ENCODE data around the gene CYP51A1.
"Not testable (repeated sequence)": the region's sequence is repeated elsewhere in the genome, so short reads cannot be mapped to it uniquely, and the experiment has no call there.

DNA sequence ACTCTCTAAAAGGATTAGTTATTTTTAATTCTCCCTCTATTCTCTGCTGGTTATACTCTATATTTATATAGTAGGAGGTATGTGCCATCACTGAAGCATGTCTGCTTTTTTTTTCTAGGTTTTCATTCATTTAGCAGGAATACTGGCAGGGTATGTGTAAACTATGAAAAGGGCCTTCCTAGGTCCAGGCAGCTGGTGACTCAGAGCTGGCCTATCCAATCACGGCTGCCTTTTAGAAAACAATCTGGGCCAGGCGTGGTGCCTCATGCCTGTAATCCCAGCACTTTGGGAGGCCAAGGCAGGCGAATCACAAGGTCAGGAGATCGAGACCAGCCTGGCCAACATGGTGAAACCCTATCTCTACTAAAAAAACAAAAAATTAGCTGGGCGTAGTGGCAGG lies 31.4 kb downstream of the CYP51A1 start:
- TF ChIP-seq, protein P1, sequence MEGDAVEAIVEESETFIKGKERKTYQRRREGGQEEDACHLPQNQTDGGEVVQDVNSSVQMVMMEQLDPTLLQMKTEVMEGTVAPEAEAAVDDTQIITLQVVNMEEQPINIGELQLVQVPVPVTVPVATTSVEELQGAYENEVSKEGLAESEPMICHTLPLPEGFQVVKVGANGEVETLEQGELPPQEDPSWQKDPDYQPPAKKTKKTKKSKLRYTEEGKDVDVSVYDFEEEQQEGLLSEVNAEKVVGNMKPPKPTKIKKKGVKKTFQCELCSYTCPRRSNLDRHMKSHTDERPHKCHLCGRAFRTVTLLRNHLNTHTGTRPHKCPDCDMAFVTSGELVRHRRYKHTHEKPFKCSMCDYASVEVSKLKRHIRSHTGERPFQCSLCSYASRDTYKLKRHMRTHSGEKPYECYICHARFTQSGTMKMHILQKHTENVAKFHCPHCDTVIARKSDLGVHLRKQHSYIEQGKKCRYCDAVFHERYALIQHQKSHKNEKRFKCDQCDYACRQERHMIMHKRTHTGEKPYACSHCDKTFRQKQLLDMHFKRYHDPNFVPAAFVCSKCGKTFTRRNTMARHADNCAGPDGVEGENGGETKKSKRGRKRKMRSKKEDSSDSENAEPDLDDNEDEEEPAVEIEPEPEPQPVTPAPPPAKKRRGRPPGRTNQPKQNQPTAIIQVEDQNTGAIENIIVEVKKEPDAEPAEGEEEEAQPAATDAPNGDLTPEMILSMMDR (IDR thresholded peaks at IDR 0.05; ENCODE audit: insufficient read depth, low read length, poor library complexity, severe bottlenecking) = not testable (repeated sequence)
- not testable (repeated sequence) for TF ChIP-seq EZH2phosphoT487 (conservative IDR thresholded peaks at IDR 0.05; ENCODE audit: low read length)

All from SU-DHL-6 (cell line).